HFFc6 (cell line): Measurements from ENCODE around the gene TEX13B. TPM values are rescaled to one million over a fixed set of nuclear protein-coding genes. Genes with fewer than 3 reads are reported as not detected.
"Not testable (repeated sequence)": the region's sequence is repeated elsewhere in the genome, so short reads cannot be mapped to it uniquely, and the experiment has no call there.

Experiments
- DNase-seq: peaks from one replicate; pipeline ENCODE4 v3.0.0-alpha.2; 2018
- H3K27ac Mint-ChIP-seq: 2 replicates; pipeline ENCODE4 v1.8.0; 2020; ENCODE audit warnings: mild to moderate bottlenecking, mixed read lengths
- H3K27me3 Mint-ChIP-seq: 2 replicates; pipeline ENCODE4 v1.8.0; 2021; ENCODE audit warnings: mild to moderate bottlenecking, moderate library complexity, mixed read lengths; ENCODE audit not compliant: insufficient read depth
- H3K36me3 Mint-ChIP-seq: 2 replicates; pipeline ENCODE4 v1.8.0; 2021; ENCODE audit warnings: low read depth, mixed read lengths
- H3K4me1 Mint-ChIP-seq: 2 replicates; pipeline ENCODE4 v1.8.0; 2020; ENCODE audit warnings: low read depth, mixed read lengths
- H3K4me3 Mint-ChIP-seq: 2 replicates; pipeline ENCODE4 v1.8.0; 2020; ENCODE audit warnings: mild to moderate bottlenecking, moderate library complexity, mixed read lengths
- H3K9me3 Mint-ChIP-seq: 2 replicates; pipeline ENCODE4 v1.8.0; 2020; ENCODE audit warnings: mild to moderate bottlenecking, mixed read lengths
- CTCF ChIP-seq: fragments of 200-600 bp; sonication (generic); IDR thresholded peaks from 2 replicates; pipeline ENCODE4 v1.5.0; 2021; ENCODE audit warnings: antibody characterized with exemption, mild to moderate bottlenecking
- total RNA-seq, 6 experiments: library from RNA; stranded (reverse); fragmentation: NEBNext Ultra II Directional; extraction: Animal tissue kit (Norgen Biotek cat#: 25700); gene quantifications; 2 replicates in 1 of 6; 3 replicates in 5 of 6; pipeline ENCODE4 v1.2.3, GENCODE V29; 2021

The TEX13B gene
- total RNA-seq, 6 experiments from 2014 or later: not detected

DNA sequence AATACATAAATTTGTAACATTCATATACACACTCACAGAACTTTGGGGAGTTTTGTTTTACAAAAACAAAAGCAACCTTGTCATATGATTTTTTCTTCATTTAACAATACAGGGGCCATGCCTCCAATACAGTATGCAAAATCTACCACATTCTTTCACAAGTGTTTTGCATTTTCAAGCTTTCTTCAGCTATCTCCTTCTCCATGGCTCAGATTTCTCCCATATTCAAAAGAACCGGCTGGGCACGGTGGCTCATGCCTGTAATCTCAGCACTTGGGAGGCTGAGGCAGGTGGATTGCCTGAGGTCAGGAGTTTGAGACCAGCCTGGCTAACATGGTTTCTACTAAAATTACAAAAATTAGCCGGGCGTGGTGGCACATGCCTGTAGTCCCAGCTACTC lies 4.1 kb downstream of the TEX13B start:
- no peak for TF ChIP-seq CTCF
- H3K27me3 Mint-ChIP-seq: peaks cover 10% of the 10 kb centered on the region
- H3K27ac Mint-ChIP-seq: no peak overlapping the region
- H3K4me3 Mint-ChIP-seq: no peak overlapping the region
- no peak for DNase-seq
- H3K4me1 Mint-ChIP-seq: peaks cover 5% of the 10 kb centered on the region; the same call in 1 of the 2 replicates
- no peaks in the 10 kb centered on the region for H3K9me3 Mint-ChIP-seq
- H3K36me3 Mint-ChIP-seq: no peaks in the 10 kb centered on the region

DNA sequence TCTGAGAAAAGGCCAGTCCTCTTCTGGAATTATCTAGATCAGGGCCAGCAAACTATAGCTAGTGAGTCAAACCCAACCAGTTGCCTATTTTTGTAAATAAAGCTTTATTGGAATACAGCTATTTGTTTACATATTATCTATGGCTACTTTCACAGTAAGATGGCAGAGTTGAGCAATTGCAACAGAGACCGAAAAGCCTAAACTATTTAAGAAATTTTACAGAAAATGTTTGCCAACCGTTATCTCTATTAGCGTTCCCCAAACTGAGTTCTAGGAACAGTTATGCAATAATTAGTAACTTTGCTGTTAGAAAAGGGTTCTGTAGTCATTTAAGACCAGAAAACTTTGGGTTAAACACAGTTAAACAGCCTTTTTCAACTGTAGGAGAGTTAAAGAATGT lies 10.5 kb downstream of the TEX13B start:
- no peak for DNase-seq
- Mint-ChIP-seq H3K27ac (no peak overlapping the region), H3K4me1 (no peaks in the 10 kb centered on the region), H3K27me3 (no peaks in the 10 kb centered on the region; the same call in none of the 2 replicates), H3K9me3 (no peaks in the 10 kb centered on the region), H3K36me3 (no peaks in the 10 kb centered on the region), H3K4me3 (no peak overlapping the region)
- no peak for TF ChIP-seq CTCF

GRCh38 chrX:107970073-107970472 lies 12.1 kb downstream of the TEX13B start:
- no peak for TF ChIP-seq CTCF
- DNase-seq: no peak
- Mint-ChIP-seq H3K27me3 (no peaks in the 10 kb centered on the region; the same call in 1 of the 2 replicates), H3K4me3 (no peak overlapping the region), H3K36me3 (no peaks in the 10 kb centered on the region), H3K4me1 (no peaks in the 10 kb centered on the region), H3K27ac (no peak overlapping the region), H3K9me3 (no peaks in the 10 kb centered on the region)

- Mint-ChIP-seq H3K4me3 (no peak overlapping the region), H3K36me3 (no peaks in the 10 kb centered on the region), H3K9me3 (no peaks in the 10 kb centered on the region), H3K4me1 (no peaks in the 10 kb centered on the region), H3K27ac (no peak overlapping the region), H3K27me3 (no peaks in the 10 kb centered on the region)
- TF ChIP-seq CTCF: no peak
- no peak for DNase-seq
These were observed 13.5 kb downstream of the TEX13B start for GRCh38 chrX:107968623-107969022.

GRCh38 chrX:107955337-107955736 lies 26.8 kb downstream of the TEX13B start:
- not testable (repeated sequence) for H3K4me3 Mint-ChIP-seq, DNase-seq, H3K9me3 Mint-ChIP-seq, H3K27me3 Mint-ChIP-seq, H3K4me1 Mint-ChIP-seq, H3K36me3 Mint-ChIP-seq, H3K27ac Mint-ChIP-seq

- Mint-ChIP-seq H3K9me3 (no peaks in the 10 kb centered on the region), H3K36me3 (no peaks in the 10 kb centered on the region), H3K4me3 (no peak overlapping the region), H3K27ac (no peak overlapping the region), H3K4me1 (no peaks in the 10 kb centered on the region), H3K27me3 (no peaks in the 10 kb centered on the region; the same call in 1 of the 2 replicates)
- TF ChIP-seq CTCF: no peak
- DNase-seq: no peak
These were observed 42.1 kb downstream of the TEX13B start for GRCh38 chrX:107940095-107940494.
